HG03175 (cell line): ENCODE data around the gene ZNF662.

Experiments used
- ATAC-seq: cut with Tn5 transposase; IDR thresholded peaks from one replicate; pipeline ENCODE4 v1.9.1; 2021; ENCODE audit warnings: mild to moderate bottlenecking, moderate library complexity; ENCODE audit not compliant: unreplicated experiment

The ZNF662 gene

GRCh38 chr3:42935472-42935871 is 29.5 kb downstream of the ZNF662 start:
- ATAC-seq, result no peak

GRCh38 chr3:42936157-42936981 is 30.4 kb downstream of the ZNF662 start:
- ATAC-seq, result no peak

GRCh38 chr3:42937334-42937733 is 31.4 kb downstream of the ZNF662 start:
- ATAC-seq, result no peak

- ATAC-seq, result no peak
These were observed 36.8 kb downstream of the ZNF662 start for GRCh38 chr3:42942693-42943092.

- ATAC-seq, result no peak
These were observed 40.1 kb downstream of the ZNF662 start for GRCh38 chr3:42946050-42946449.

GRCh38 chr3:42957573-42957972 is 51.6 kb downstream of the ZNF662 start:
- ATAC-seq, result no peak

GRCh38 chr3:42960282-42960681 is 54.3 kb downstream of the ZNF662 start:
- ATAC-seq, result no peak

GRCh38 chr3:42960786-42961185 is 54.8 kb downstream of the ZNF662 start:
- no peak for ATAC-seq

- ATAC-seq, result no peak
These were observed 55.7 kb downstream of the ZNF662 start for GRCh38 chr3:42961633-42962032.

- no peak for ATAC-seq
These were observed 57.3 kb downstream of the ZNF662 start for GRCh38 chr3:42963269-42963668.

GRCh38 chr3:42964266-42964665 is 58.3 kb downstream of the ZNF662 start:
- ATAC-seq, result no peak
